ENCODE measurements around the gene LGALS3BP. TPM values are rescaled to one million over a fixed set of nuclear protein-coding genes. Genes with fewer than 3 reads are reported as not detected.

Gene LGALS3BP
- total RNA-seq, 4 donors from 2014 or later, result 172 to 414 (median 262) TPM

GRCh38 chr17:78959803-78960202 lies 19.9 kb downstream of the LGALS3BP start:
- Histone ChIP-seq H3K4me3 (no peak overlapping the region), H3K36me3 (no peaks in the 10 kb centered on the region), H3K9me3 (no peaks in the 10 kb centered on the region), H3K27ac (no peak overlapping the region), H3K27me3 (peaks cover 0 to 3% (median 0%) of the 10 kb centered on the region in 4 donors), H3K4me1 (peaks cover 0 to 11% (median 0%) of the 10 kb centered on the region in 3 donors)
- 93 to 95% methylated on average over 10 to 12 of the region's 12 CpGs for WGBS, 2 donors
- TF ChIP-seq POLR2A (IDR thresholded peaks at IDR 0.05), result no peak
- intact Hi-C loops (cut with DNase I), result no loop called here
- DNase-seq, result no peak

DNA sequence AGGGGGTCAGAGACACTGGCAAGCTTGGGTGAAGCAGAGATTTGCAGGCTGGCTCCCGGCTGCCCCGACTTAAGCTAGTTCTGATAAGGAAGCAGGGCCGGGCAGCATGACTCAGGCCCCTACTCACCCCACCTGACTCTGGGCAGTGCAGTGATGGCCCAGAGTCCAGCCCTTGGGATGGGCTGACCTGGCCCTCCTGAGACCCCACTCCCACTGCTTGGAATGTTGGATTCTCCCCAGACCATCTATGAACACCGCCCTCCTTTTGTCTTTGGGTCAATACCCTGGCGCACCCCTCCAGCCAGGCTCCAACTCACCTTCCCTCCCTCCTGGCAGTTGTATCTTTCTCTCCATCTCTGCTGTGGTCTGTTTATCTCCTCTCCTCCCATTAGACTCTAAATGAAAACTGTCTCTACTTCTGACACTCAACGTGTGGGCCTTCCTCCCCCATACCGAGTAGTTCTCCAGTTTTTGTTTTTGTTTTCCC lies 21.0 kb downstream of the LGALS3BP start:
- WGBS, 2 donors, result 80 to 82% methylated on average over 5 to 7 of the region's 7 CpGs
- intact Hi-C loops (cut with DNase I), result no loop called here
- DNase-seq, result no peak

GRCh38 chr17:78957128-78957527 lies 22.6 kb downstream of the LGALS3BP start:
- Histone ChIP-seq H3K27ac (no peak overlapping the region), H3K4me1 (peaks cover 6 to 22% (median 7%) of the 10 kb centered on the region in 3 donors), H3K27me3 (peaks cover 0 to 3% (median 0%) of the 10 kb centered on the region in 4 donors), H3K36me3 (no peaks in the 10 kb centered on the region), H3K9me3 (no peaks in the 10 kb centered on the region), H3K4me3 (no peak overlapping the region)
- TF ChIP-seq CTCF (IDR thresholded peaks at IDR 0.05), result no peak
- TF ChIP-seq POLR2A (IDR thresholded peaks at IDR 0.05), result no peak
- no peak for DNase-seq
- WGBS, 2 donors, result 18 to 80% methylated on average over 2 to 4 of the region's 12 CpGs
- intact Hi-C loops (cut with DNase I), result no loop called here

More for the DNA sequence above, 21.0 kb downstream of the LGALS3BP start:
- Histone ChIP-seq H3K36me3 (no peaks in the 10 kb centered on the region), H3K4me1 (peaks cover 0 to 16% (median 0%) of the 10 kb centered on the region in 3 donors), H3K27me3 (peaks cover 0 to 3% (median 0%) of the 10 kb centered on the region in 4 donors), H3K4me3 (no peak overlapping the region), H3K9me3 (no peaks in the 10 kb centered on the region), H3K27ac (no peak overlapping the region)
- TF ChIP-seq CTCF (IDR thresholded peaks at IDR 0.05) (no peak), POLR2A (IDR thresholded peaks at IDR 0.05) (no peak)

DNA sequence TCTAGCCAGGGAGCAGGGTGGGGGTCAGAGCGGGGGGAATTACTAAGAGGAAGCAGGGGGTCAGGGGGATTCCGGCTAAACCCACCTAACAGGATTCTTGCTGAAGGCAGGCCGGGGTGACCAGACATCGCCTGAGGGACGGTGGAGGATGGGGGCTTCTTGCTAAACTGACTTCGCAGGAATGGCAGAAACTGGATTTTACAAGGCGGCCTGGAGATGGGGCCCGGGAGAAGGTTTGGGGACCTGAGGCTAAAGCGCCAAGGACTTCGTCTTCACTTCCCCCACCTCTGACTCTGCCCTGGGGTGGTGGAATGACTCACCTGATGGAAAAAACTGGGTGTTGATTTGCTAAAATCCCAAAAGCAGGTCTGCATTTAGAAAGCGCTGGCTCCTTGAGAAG lies 23.5 kb downstream of the LGALS3BP start:
- TF ChIP-seq CTCF (IDR thresholded peaks at IDR 0.05), result no peak
- no peak for TF ChIP-seq POLR2A (IDR thresholded peaks at IDR 0.05)
- H3K27ac ChIP-seq, result no peak overlapping the region
- H3K4me3 ChIP-seq, result no peak overlapping the region
- H3K4me1 ChIP-seq, result peaks cover 6 to 25% (median 10%) of the 10 kb centered on the region in 3 donors
- no peaks in the 10 kb centered on the region for H3K36me3 ChIP-seq
- intact Hi-C loops (cut with DNase I), result no loop called here
- WGBS, 2 donors, result 38 to 77% methylated on average over 7 to 9 of the region's 11 CpGs
- DNase-seq, result no peak
- peaks cover 0 to 3% (median 0%) of the 10 kb centered on the region in 4 donors for H3K27me3 ChIP-seq
- peaks cover 0 to 5% (median 1%) of the 10 kb centered on the region in 3 donors for H3K9me3 ChIP-seq

- TF ChIP-seq CTCF (IDR thresholded peaks at IDR 0.05) (no peak), POLR2A (IDR thresholded peaks at IDR 0.05) (no peak)
- intact Hi-C loops (cut with DNase I), result no loop called here
- no peak overlapping the region for H3K27ac ChIP-seq
These were observed 25.0 kb downstream of the LGALS3BP start for GRCh38 chr17:78954684-78955083.

More at GRCh38 chr17:78954684-78955083, 25.0 kb downstream of the LGALS3BP start:
- Histone ChIP-seq H3K4me3 (no peak overlapping the region), H3K27me3 (peaks cover 0 to 3% (median 0%) of the 10 kb centered on the region in 4 donors), H3K4me1 (peaks cover 6 to 21% (median 10%) of the 10 kb centered on the region in 3 donors), H3K9me3 (peaks cover 0 to 21% (median 13%) of the 10 kb centered on the region in 3 donors), H3K36me3 (no peaks in the 10 kb centered on the region)
- DNase-seq, result no peak
- WGBS, 2 donors, result 60 to 85% methylated on average over 1 to 8 of the region's 14 CpGs

All from esophagus squamous epithelium (tissue), 5 donors.